H1 (cell line): ENCODE results near the gene SSC5D. TPM values are rescaled to one million over a fixed set of nuclear protein-coding genes. Genes with fewer than 3 reads are reported as not detected.

Experiments
- CTCF ChIA-PET: fragments of 300-600 bp; sonication (Branson Sonifier 250); formaldehyde crosslinking; loops from one replicate; lab custom pipeline; 2021; ENCODE audit not compliant: partially characterized antibody; lab: Charles Lee
- POLR2A ChIA-PET: fragments of 300-600 bp; sonication (Branson Sonifier 250); formaldehyde crosslinking; loops from one replicate; lab custom pipeline; 2021; ENCODE audit warnings: inconsistent platforms; ENCODE audit not compliant: partially characterized antibody; lab: Charles Lee
- DNase-seq, 2 experiments: peaks; one replicate each; pipeline versions ENCODE4 v3.0.0 to v3.0.0-alpha.2; 2010 to 2022; ENCODE audit warnings: low spot score in 2 of 2, low read depth in 1 of 2, mixed read lengths in 1 of 2
- FAIRE-seq: peaks from 2 replicates; lab custom pipeline; 2011; peaks lifted over from hg19 to GRCh38; lab: Jason Lieb, UNC
- H2AFZ ChIP-seq: 2 replicates; pipeline ENCODE4 v1.8.1; 2012; ENCODE audit warnings: low read length, inconsistent platforms
- H2AK5ac ChIP-seq: 2 replicates; pipeline ENCODE4 v1.6.1; 2013; ENCODE audit warnings: low read depth, low read length
- H2BK120ac ChIP-seq: replicated peaks from 2 replicates; pipeline ENCODE3; 2013; ENCODE audit warnings: low read depth, low read length, inconsistent platforms
- H2BK12ac ChIP-seq: 2 replicates; pipeline ENCODE4 v1.6.1; 2013; ENCODE audit warnings: low read depth, low read length
- H2BK15ac ChIP-seq: 2 replicates; pipeline ENCODE4 v1.6.1; 2013; ENCODE audit warnings: low read length
- H2BK20ac ChIP-seq: 2 replicates; pipeline ENCODE4 v1.6.1; 2013; ENCODE audit warnings: low read length
- H2BK5ac ChIP-seq: 2 replicates; pipeline ENCODE4 v1.6.1; 2013; ENCODE audit warnings: low read depth, low read length
- H3K14ac ChIP-seq: 2 replicates; pipeline ENCODE4 v1.6.1; 2013; ENCODE audit warnings: inconsistent platforms; ENCODE audit not compliant: insufficient read length
- H3K18ac ChIP-seq: 2 replicates; pipeline ENCODE4 v1.6.1; 2013; ENCODE audit warnings: low read length; ENCODE audit errors: extremely low read depth
- H3K23ac ChIP-seq: 2 replicates; pipeline ENCODE4 v1.6.1; 2013; ENCODE audit warnings: inconsistent platforms; ENCODE audit not compliant: insufficient read length
- H3K23me2 ChIP-seq: 2 replicates; pipeline ENCODE4 v1.6.1; 2013; ENCODE audit warnings: low read depth, low read length
- H3K27ac ChIP-seq: 2 replicates; pipeline ENCODE4 v1.6.1; 2011; ENCODE audit warnings: low read depth, low read length, inconsistent platforms
- H3K27me3 ChIP-seq, 4 experiments: replicated peaks in 1 of 4; 1 replicate in 1 of 4; 2 replicates in 3 of 4; pipeline versions ENCODE4 v1.6.1 to v1.8.1; 2011 to 2013; ENCODE audit warnings: low read length in 3 of 4, mild to moderate bottlenecking in 3 of 4, inconsistent platforms in 2 of 4, mixed read lengths in 2 of 4, moderate library complexity in 1 of 4; ENCODE audit not compliant: control insufficient read depth in 3 of 4, insufficient read depth in 3 of 4; ENCODE audit errors: extremely low read depth in 1 of 4
- H3K36me3 ChIP-seq, 4 experiments: 2 replicates each; pipeline versions ENCODE4 v1.6.1 to v1.8.1; 2011 to 2013; ENCODE audit warnings: mild to moderate bottlenecking in 4 of 4, low read length in 3 of 4, moderate library complexity in 2 of 4, control low read depth in 1 of 4, inconsistent platforms in 1 of 4; ENCODE audit not compliant: insufficient read depth in 4 of 4, control insufficient read depth in 2 of 4
- H3K4ac ChIP-seq: replicated peaks from 2 replicates; pipeline ENCODE3; 2013; ENCODE audit warnings: low read length, low read depth, mixed read lengths, inconsistent platforms; ENCODE audit not compliant: insufficient read length
- H3K4me1 ChIP-seq, 4 experiments: replicated peaks in 1 of 4; 1 replicate in 1 of 4; 2 replicates in 3 of 4; pipeline versions ENCODE4 v1.6.1 to v1.8.1; 2011 to 2013; ENCODE audit warnings: low read length in 3 of 4, inconsistent platforms in 2 of 4, mixed read lengths in 1 of 4; ENCODE audit not compliant: insufficient read depth in 4 of 4, control insufficient read depth in 3 of 4
- H3K4me2 ChIP-seq, 2 experiments: 2 replicates each; pipeline versions ENCODE4 v1.6.1 to v1.8.1; 2011 to 2013; ENCODE audit warnings: low read depth in 2 of 2, low read length in 2 of 2, control low read depth in 1 of 2, inconsistent platforms in 1 of 2, mild to moderate bottlenecking in 1 of 2; ENCODE audit not compliant: insufficient read depth in 1 of 2
- H3K4me3 ChIP-seq, 4 experiments: fragments of 200-600, 300-600 bp in 1 of 4; sonication (generic), shearing (Covaris generic), sonication (Bioruptor Twin) in 1 of 4; 2 replicates each; pipeline versions ENCODE4 v1.5.1 to v1.8.1; 2011 to 2016; ENCODE audit warnings: low read length in 4 of 4, low read depth in 3 of 4, control low read depth in 2 of 4, inconsistent platforms in 2 of 4, mild to moderate bottlenecking in 2 of 4, mixed read lengths in 1 of 4, moderate library complexity in 1 of 4; ENCODE audit not compliant: insufficient read depth in 2 of 4; ENCODE audit errors: extremely low read depth in 1 of 4
- H3K56ac ChIP-seq: replicated peaks from 2 replicates; pipeline ENCODE3; 2013; ENCODE audit warnings: low read depth, mild to moderate bottlenecking, mixed read lengths, low read length, inconsistent platforms; ENCODE audit not compliant: insufficient read length
- H3K79me1 ChIP-seq: 2 replicates; pipeline ENCODE4 v1.6.1; 2013; ENCODE audit warnings: low read depth, low read length, control low read depth
- H3K79me2 ChIP-seq, 2 experiments: 2 replicates each; pipeline versions ENCODE4 v1.6.1 to v1.8.1; 2012 to 2013; ENCODE audit warnings: low read length in 2 of 2, mild to moderate bottlenecking in 2 of 2, inconsistent platforms in 1 of 2; ENCODE audit not compliant: insufficient read depth in 2 of 2, control insufficient read depth in 1 of 2
- H3K9ac ChIP-seq, 4 experiments: replicated peaks in 1 of 4; 1 replicate in 1 of 4; 2 replicates in 3 of 4; pipeline versions ENCODE4 v1.6.1 to v1.8.1; 2011 to 2013; ENCODE audit warnings: low read depth in 3 of 4, low read length in 3 of 4, control low read depth in 2 of 4, mild to moderate bottlenecking in 2 of 4, moderate library complexity in 2 of 4, inconsistent platforms in 1 of 4; ENCODE audit errors: extremely low read depth in 1 of 4
- H3K9me3 ChIP-seq, 2 experiments: 2 replicates each; pipeline versions ENCODE4 v1.6.1 to v1.8.1; 2012 to 2013; ENCODE audit warnings: mild to moderate bottlenecking in 2 of 2, moderate library complexity in 2 of 2, control low read depth in 1 of 2, inconsistent platforms in 1 of 2, low read depth in 1 of 2, low read length in 1 of 2, mixed read lengths in 1 of 2; ENCODE audit not compliant: insufficient read depth in 2 of 2
- H4K20me1 ChIP-seq, 2 experiments: replicated peaks in 1 of 2; 2 replicates each; pipeline versions ENCODE3 to v1.8.1; 2011 to 2013; ENCODE audit warnings: inconsistent platforms in 2 of 2, low read length in 2 of 2, mild to moderate bottlenecking in 1 of 2; ENCODE audit not compliant: insufficient read depth in 2 of 2, control insufficient read depth in 1 of 2
- H4K5ac ChIP-seq: 2 replicates; pipeline ENCODE4 v1.6.1; 2013; ENCODE audit warnings: low read length, low read depth, mixed read lengths, inconsistent platforms; ENCODE audit not compliant: insufficient read length
- H4K8ac ChIP-seq: 2 replicates; pipeline ENCODE4 v1.8.0; 2013; ENCODE audit warnings: mild to moderate bottlenecking, moderate library complexity, low read length, inconsistent platforms; ENCODE audit not compliant: insufficient read depth; ENCODE audit errors: extremely low read depth
- H4K91ac ChIP-seq: replicated peaks from 2 replicates; pipeline ENCODE3; 2013; ENCODE audit warnings: low read length, mixed read lengths, inconsistent platforms; ENCODE audit not compliant: insufficient read length
- ASH2L ChIP-seq: fragments of 200-600, 300-600 bp; sonication (generic); IDR thresholded peaks from one replicate; pipeline ENCODE4 v1.7.1; 2017; ENCODE audit warnings: low read length
- JUN ChIP-seq: IDR thresholded peaks from 2 replicates; pipeline ENCODE4 v1.6.1; 2011; ENCODE audit warnings: low read depth, mild to moderate bottlenecking, improper control_type of control experiment, low read length
- SP4 ChIP-seq: IDR thresholded peaks from 2 replicates; pipeline ENCODE4 v1.6.1; 2012; ENCODE audit warnings: low read length, inconsistent platforms
- WGBS, 2 experiments: shearing (Covaris generic) in 1 of 2; methylation state at CpG; one replicate each; pipeline versions ENCODE4 v1.1.6 to v1.1.7; 2013 to 2015; ENCODE audit warnings: low lambda C conversion rate in 2 of 2, mixed read lengths in 2 of 2, inconsistent platforms in 1 of 2, low coverage in 1 of 2, missing lambda C conversion rate in 1 of 2; ENCODE audit not compliant: insufficient replicate concordance in 2 of 2, insufficient coverage in 1 of 2, insufficient read length in 1 of 2; ENCODE audit errors: extremely low coverage in 1 of 2, missing lambda C conversion rate in 1 of 2; 5-methylcytosine and 5-hydroxymethylcytosine counted together
- polyA plus RNA-seq, 7 experiments: library from polyadenylated mRNA; depleted of rRNA in 3 of 7; stranded (reverse) in 5 of 7; unstranded in 2 of 7; fragments of >200 nt in 5 of 7; fragments of 200-250 nt in 2 of 7; gene quantifications; 1 replicate in 5 of 7; 2 replicates in 1 of 7; 4 replicates in 1 of 7; pipeline versions ENCODE4 v1.2.1 to v1.2.3, GENCODE V29; 2011 to 2013; ENCODE audit warnings: missing spikeins in 2 of 7, mixed read lengths in 2 of 7
- total RNA-seq: library from RNA; stranded (reverse); fragmentation: NEBNext Ultra II Directional; extraction: Animal tissue kit (Norgen Biotek cat#: 25700); gene quantifications from 2 replicates; pipeline ENCODE4 v1.2.1, GENCODE V29; 2021

The SSC5D gene
- total and polyA plus RNA-seq, 2 of the 8 experiments (the other 6 are each of a cell fraction or from before 2014, with no cell fraction given), result 0.39 to 1.7 TPM

- no peak for FAIRE-seq
Observed at GRCh38 chr19:55446060-55446459, 42.2 kb upstream of the SSC5D start.

More at GRCh38 chr19:55446060-55446459, 42.2 kb upstream of the SSC5D start:
- no peak overlapping the region for H3K4me3 ChIP-seq
- no peak overlapping the region for H2AFZ ChIP-seq
- 81% methylated on average over 7 of the region's 8 CpGs; no CpG with 5 or more reads in 1 of the 2 experiments for WGBS, 2 experiments
- H3K4me1 ChIP-seq, result peaks cover 4 to 12% (median 8%) of the 10 kb centered on the region in 4 experiments; a peak in 6 of 7 replicates
- no peak overlapping the region for H3K4me2 ChIP-seq
- 0 out of 2 replicates have a peak overlapping the region, but pooled peaks have one; percentile 6 for H2BK20ac ChIP-seq
- H2BK5ac ChIP-seq, result no peak overlapping the region
- H3K4ac ChIP-seq, result no peak overlapping the region
- H4K91ac ChIP-seq, result no peak overlapping the region
- H3K56ac ChIP-seq, result no peak overlapping the region
- H4K8ac ChIP-seq, result no peak overlapping the region
- POLR2A ChIA-PET, result interaction anchor here (0.6 kb wide), 1 partner anchor 150 kb away, joined by 4 read pairs; no protein-coding TSS in a partner anchor
- no peak for DNase-seq
- no peak overlapping the region for H2BK12ac ChIP-seq
- H3K36me3 ChIP-seq, result no peaks in the 10 kb centered on the region
- no peak for TF ChIP-seq JUN
- TF ChIP-seq SP4, result no peak
- no peak for TF ChIP-seq ASH2L
- TF ChIP-seq, all 59 proteins: peak for 0
- no peak overlapping the region for H2BK15ac ChIP-seq
- H3K14ac ChIP-seq, result no peak overlapping the region
- H3K79me2 ChIP-seq, result no peaks in the 10 kb centered on the region
- no peak overlapping the region for H3K9ac ChIP-seq
- no peak overlapping the region for H3K23ac ChIP-seq
- no peak overlapping the region for H4K5ac ChIP-seq
- no peak overlapping the region for H3K18ac ChIP-seq
- no peaks in the 10 kb centered on the region for H3K79me1 ChIP-seq
- H3K27ac ChIP-seq, result no peak overlapping the region
- CTCF ChIA-PET, result interaction anchor here (0.6 kb wide), 2 partner anchors 59 to 107 kb away, joined by 3 to 4 read pairs; no protein-coding TSS in a partner anchor
- peaks cover 62 to 96% (median 92%) of the 10 kb centered on the region in 4 experiments for H3K27me3 ChIP-seq
- H2BK120ac ChIP-seq, result no peak overlapping the region
- peaks cover 26% of the 10 kb centered on the region; the same call in 1 of the 2 replicates for H3K23me2 ChIP-seq
- peaks cover 3 to 16% of the 10 kb centered on the region in 2 experiments for H4K20me1 ChIP-seq
- no peaks in the 10 kb centered on the region for H3K9me3 ChIP-seq
- H2AK5ac ChIP-seq, result no peak overlapping the region
